ENCODE data around the gene BICD1.

DNA sequence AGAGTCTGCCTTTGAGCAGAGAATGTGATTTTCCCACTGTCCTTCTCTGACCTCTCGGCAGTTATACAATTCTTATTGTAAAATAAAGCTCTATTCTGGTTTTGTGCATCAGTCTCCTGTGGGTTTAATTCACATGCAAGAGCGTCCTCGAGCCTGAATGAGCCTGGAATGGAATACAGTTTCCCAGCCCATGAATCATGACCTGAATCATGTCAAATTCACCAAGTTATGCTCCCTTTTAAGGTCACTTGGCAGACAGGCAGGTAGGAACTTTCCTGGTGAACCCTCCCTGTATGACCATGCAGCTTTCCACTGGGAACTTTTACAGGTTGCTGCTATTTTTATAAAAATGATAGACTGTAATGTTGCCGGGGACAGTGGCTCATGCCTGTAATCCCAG is 41.7 kb downstream of the BICD1 start:
- TF ChIP-seq, protein P1, sequence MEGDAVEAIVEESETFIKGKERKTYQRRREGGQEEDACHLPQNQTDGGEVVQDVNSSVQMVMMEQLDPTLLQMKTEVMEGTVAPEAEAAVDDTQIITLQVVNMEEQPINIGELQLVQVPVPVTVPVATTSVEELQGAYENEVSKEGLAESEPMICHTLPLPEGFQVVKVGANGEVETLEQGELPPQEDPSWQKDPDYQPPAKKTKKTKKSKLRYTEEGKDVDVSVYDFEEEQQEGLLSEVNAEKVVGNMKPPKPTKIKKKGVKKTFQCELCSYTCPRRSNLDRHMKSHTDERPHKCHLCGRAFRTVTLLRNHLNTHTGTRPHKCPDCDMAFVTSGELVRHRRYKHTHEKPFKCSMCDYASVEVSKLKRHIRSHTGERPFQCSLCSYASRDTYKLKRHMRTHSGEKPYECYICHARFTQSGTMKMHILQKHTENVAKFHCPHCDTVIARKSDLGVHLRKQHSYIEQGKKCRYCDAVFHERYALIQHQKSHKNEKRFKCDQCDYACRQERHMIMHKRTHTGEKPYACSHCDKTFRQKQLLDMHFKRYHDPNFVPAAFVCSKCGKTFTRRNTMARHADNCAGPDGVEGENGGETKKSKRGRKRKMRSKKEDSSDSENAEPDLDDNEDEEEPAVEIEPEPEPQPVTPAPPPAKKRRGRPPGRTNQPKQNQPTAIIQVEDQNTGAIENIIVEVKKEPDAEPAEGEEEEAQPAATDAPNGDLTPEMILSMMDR (IDR thresholded peaks at IDR 0.05), result no peak
- TF ChIP-seq POLR2A (IDR thresholded peaks at IDR 0.05), result no peak
